Keratinocyte (primary cell): ENCODE data around the gene GADD45GIP1.

Experiments
- CTCF ChIP-seq, 3 experiments: IDR thresholded peaks in 1 of 3; conservative IDR thresholded peaks in 1 of 3; optimal IDR thresholded peaks in 1 of 3; 2 replicates in 2 of 3; 3 replicates in 1 of 3; pipeline versions ENCODE3 to v1.5.1; 2011; ENCODE audit warnings: low read length in 3 of 3, mild to moderate bottlenecking in 3 of 3, moderate library complexity in 2 of 3, control low read depth in 1 of 3, inconsistent platforms in 1 of 3; ENCODE audit not compliant: insufficient read depth in 2 of 3; ENCODE audit errors: extremely low read depth in 1 of 3
- EZH2 ChIP-seq: IDR thresholded peaks from one replicate; pipeline ENCODE4 v1.6.1; 2012; ENCODE audit warnings: inconsistent platforms, mild to moderate bottlenecking, low read length, moderate library complexity

GRCh38 chr19:12995596-12996405 lies 38.8 kb upstream of the GADD45GIP1 start:
- no peak for TF ChIP-seq CTCF (optimal IDR thresholded peaks at IDR 0.05 in 1 of 3, IDR thresholded peaks at IDR 0.05 in 1 of 3, conservative IDR thresholded peaks at IDR 0.05 in 1 of 3; ENCODE audit: extremely low read depth in 1 of 3, insufficient read depth in 2 of 3, low read length in 3 of 3)
- TF ChIP-seq EZH2, result no peak
